ENCODE results near the gene ZNF512B. TPM values are rescaled to one million over a fixed set of nuclear protein-coding genes. Genes with fewer than 3 reads are reported as not detected.

The ZNF512B gene
- total RNA-seq, 1 experiment from 2014 or later: 47.9 TPM

DNA sequence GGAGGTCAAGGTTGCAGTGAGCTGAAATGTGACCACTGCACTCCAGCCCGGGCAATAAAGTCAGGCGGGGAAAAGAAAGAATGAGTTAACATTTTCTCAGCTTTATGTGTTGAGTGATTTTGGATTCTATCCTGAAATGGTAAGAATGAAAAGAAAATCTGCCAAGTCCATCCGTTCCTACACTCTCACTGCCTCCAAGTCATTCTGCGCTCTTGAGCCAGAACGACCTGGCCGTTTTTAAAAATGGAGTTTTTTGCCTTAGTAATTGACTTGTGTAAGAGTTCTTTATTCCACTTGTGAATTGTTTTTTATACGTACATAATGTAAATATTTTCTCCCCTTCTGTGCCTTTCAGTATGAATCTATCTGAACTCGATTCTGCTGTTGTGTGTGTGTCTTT, 46.1 kb downstream of the ZNF512B start:
- Mint-ChIP-seq H3K9me3 (ENCODE audit: unreplicated experiment) (no peaks in the 10 kb centered on the region), H3K27ac (ENCODE audit: unreplicated experiment) (no peak overlapping the region), H3K27me3 (ENCODE audit: insufficient read depth, unreplicated experiment) (no peaks in the 10 kb centered on the region), H3K36me3 (ENCODE audit: insufficient read depth, unreplicated experiment) (peaks cover 82% of the 10 kb centered on the region), H3K4me1 (ENCODE audit: low read depth, unreplicated experiment) (no peaks in the 10 kb centered on the region), H3K4me3 (ENCODE audit: unreplicated experiment) (no peak overlapping the region)
- TF ChIP-seq, protein P1, sequence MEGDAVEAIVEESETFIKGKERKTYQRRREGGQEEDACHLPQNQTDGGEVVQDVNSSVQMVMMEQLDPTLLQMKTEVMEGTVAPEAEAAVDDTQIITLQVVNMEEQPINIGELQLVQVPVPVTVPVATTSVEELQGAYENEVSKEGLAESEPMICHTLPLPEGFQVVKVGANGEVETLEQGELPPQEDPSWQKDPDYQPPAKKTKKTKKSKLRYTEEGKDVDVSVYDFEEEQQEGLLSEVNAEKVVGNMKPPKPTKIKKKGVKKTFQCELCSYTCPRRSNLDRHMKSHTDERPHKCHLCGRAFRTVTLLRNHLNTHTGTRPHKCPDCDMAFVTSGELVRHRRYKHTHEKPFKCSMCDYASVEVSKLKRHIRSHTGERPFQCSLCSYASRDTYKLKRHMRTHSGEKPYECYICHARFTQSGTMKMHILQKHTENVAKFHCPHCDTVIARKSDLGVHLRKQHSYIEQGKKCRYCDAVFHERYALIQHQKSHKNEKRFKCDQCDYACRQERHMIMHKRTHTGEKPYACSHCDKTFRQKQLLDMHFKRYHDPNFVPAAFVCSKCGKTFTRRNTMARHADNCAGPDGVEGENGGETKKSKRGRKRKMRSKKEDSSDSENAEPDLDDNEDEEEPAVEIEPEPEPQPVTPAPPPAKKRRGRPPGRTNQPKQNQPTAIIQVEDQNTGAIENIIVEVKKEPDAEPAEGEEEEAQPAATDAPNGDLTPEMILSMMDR (IDR thresholded peaks at IDR 0.05; ENCODE audit: insufficient read depth in 1 of 2, low read depth in 1 of 2, low read length in 1 of 2, severe bottlenecking in 1 of 2, unreplicated experiment in 1 of 2): no peak
- Histone ChIP-seq H3K9me3 (no peaks in the 10 kb centered on the region), H3K27me3 (replicated peaks; ENCODE audit: control insufficient read depth, insufficient read depth, low read length) (no peaks in the 10 kb centered on the region), H3K4me1 (no peaks in the 10 kb centered on the region), H3K36me3 (ENCODE audit: control insufficient read depth, insufficient read depth, low read length) (peaks cover 7% of the 10 kb centered on the region), H3K4me3 (ENCODE audit: low read depth, low read length) (no peak overlapping the region)
- intact Hi-C loops (cut with micrococcal nuclease; ENCODE audit: unreplicated experiment): no loop called here
- no peak for DNase-seq
- POLR2A ChIA-PET: no interaction called here
- BruUV-seq (replicated peaks): no TSS peak
- CTCF ChIA-PET: interaction anchor here (1.0 kb wide), 1 partner anchor 56 kb away, joined by 3 read pairs; no protein-coding TSS in a partner anchor

- Mint-ChIP-seq H3K9me3 (ENCODE audit: unreplicated experiment) (peaks cover 10% of the 10 kb centered on the region), H3K4me1 (ENCODE audit: low read depth, unreplicated experiment) (peaks cover 6% of the 10 kb centered on the region), H3K27me3 (ENCODE audit: insufficient read depth, unreplicated experiment) (no peaks in the 10 kb centered on the region), H3K4me3 (ENCODE audit: unreplicated experiment) (no peak overlapping the region), H3K36me3 (ENCODE audit: insufficient read depth, unreplicated experiment) (peaks cover 84% of the 10 kb centered on the region), H3K27ac (ENCODE audit: unreplicated experiment) (no peak overlapping the region)
- intact Hi-C loops (cut with micrococcal nuclease; ENCODE audit: unreplicated experiment): no loop called here
- no TSS peak for BruUV-seq (replicated peaks)
- Histone ChIP-seq H3K4me3 (ENCODE audit: low read depth, low read length) (no peak overlapping the region), H3K27me3 (replicated peaks; ENCODE audit: control insufficient read depth, insufficient read depth, low read length) (no peaks in the 10 kb centered on the region), H3K36me3 (ENCODE audit: control insufficient read depth, insufficient read depth, low read length) (peaks cover 5% of the 10 kb centered on the region), H3K9me3 (peaks cover 15% of the 10 kb centered on the region), H3K4me1 (peaks cover 9% of the 10 kb centered on the region; the same call in 1 of the 2 replicates)
- TF ChIP-seq, protein P1 (IDR thresholded peaks at IDR 0.05; ENCODE audit: insufficient read depth in 1 of 2, low read depth in 1 of 2, low read length in 1 of 2, severe bottlenecking in 1 of 2, unreplicated experiment in 1 of 2): no peak
- CTCF ChIA-PET: no interaction called here
- POLR2A ChIA-PET: no interaction called here
- no peak for DNase-seq
Measured at GRCh38 chr20:63920226-63920625, 49.5 kb downstream of the ZNF512B start.

DNA sequence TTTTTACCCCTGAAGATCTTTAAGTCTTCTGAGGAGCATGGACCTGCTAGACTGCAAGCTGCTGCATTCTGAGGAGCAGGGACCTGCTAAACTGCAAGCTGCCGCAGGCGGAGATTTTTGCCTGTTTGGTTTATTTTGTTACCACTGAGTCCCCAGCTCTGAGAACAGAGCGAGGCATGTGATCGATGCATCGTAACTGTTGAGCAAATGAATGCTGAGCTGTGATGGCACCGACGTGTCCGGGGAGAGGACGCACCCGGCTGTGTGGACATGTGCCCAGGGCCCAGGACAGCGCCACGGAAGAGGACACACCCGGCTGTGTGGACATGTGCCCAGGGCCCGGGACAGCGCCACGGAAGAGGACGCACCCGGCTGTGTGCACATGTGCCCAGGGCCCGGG, 50.6 kb downstream of the ZNF512B start:
- H3K4me3 Mint-ChIP-seq (ENCODE audit: unreplicated experiment): no peak overlapping the region
- TF ChIP-seq, protein P1 (IDR thresholded peaks at IDR 0.05; ENCODE audit: insufficient read depth in 1 of 2, low read depth in 1 of 2, low read length in 1 of 2, severe bottlenecking in 1 of 2, unreplicated experiment in 1 of 2): no peak
- CTCF ChIA-PET: no interaction called here
- H3K36me3 Mint-ChIP-seq (ENCODE audit: insufficient read depth, unreplicated experiment): peaks cover 86% of the 10 kb centered on the region
- BruUV-seq (replicated peaks): no TSS peak
- no peaks in the 10 kb centered on the region for H3K27me3 Mint-ChIP-seq (ENCODE audit: insufficient read depth, unreplicated experiment)
- H3K9me3 Mint-ChIP-seq (ENCODE audit: unreplicated experiment): peaks cover 10% of the 10 kb centered on the region
- no peak for DNase-seq
- peaks cover 9% of the 10 kb centered on the region; the same call in 1 of the 2 replicates for H3K4me1 ChIP-seq
- intact Hi-C loops (cut with micrococcal nuclease; ENCODE audit: unreplicated experiment): no loop called here
- no peak overlapping the region for H3K4me3 ChIP-seq (ENCODE audit: low read depth, low read length)
- POLR2A ChIA-PET: no interaction called here
- no peak overlapping the region for H3K27ac Mint-ChIP-seq (ENCODE audit: unreplicated experiment)
- H3K9me3 ChIP-seq: peaks cover 16% of the 10 kb centered on the region
- H3K36me3 ChIP-seq (ENCODE audit: control insufficient read depth, insufficient read depth, low read length): peaks cover 5% of the 10 kb centered on the region
- H3K4me1 Mint-ChIP-seq (ENCODE audit: low read depth, unreplicated experiment): peaks cover 6% of the 10 kb centered on the region
- H3K27me3 ChIP-seq (replicated peaks; ENCODE audit: control insufficient read depth, insufficient read depth, low read length): no peaks in the 10 kb centered on the region

All from Caco-2 (cell line).